B cell (primary cell): ENCODE results near the gene ZNF646. TPM values are rescaled to one million over a fixed set of nuclear protein-coding genes. Genes with fewer than 3 reads are reported as not detected.

Experiments used
- ATAC-seq: fragments of 200-7000 bp; cut with Tn5 transposase; one replicate; pipeline ENCODE4 v1.10.0; 2021; ENCODE audit warnings: low read depth, mild to moderate bottlenecking, moderate number of reproducible peaks, moderate library complexity
- CTCF ChIA-PET: fragments of 350-600 bp; sonication (Branson Sonifier 250); formaldehyde crosslinking; loops from one replicate; lab custom pipeline; 2021; ENCODE audit warnings: antibody characterized with exemption, inconsistent platforms; lab: Charles Lee
- POLR2A ChIA-PET: fragments of 350-600 bp; sonication (Branson Sonifier 250); formaldehyde crosslinking; loops from one replicate; lab custom pipeline; 2021; ENCODE audit warnings: antibody characterized with exemption; lab: Charles Lee
- DNase-seq: peaks from one replicate; pipeline ENCODE4 v3.0.0; 2013
- H2AFZ ChIP-seq: 2 replicates; pipeline ENCODE4 v1.6.1; 2012; ENCODE audit warnings: mild to moderate bottlenecking, low read depth, low read length; ENCODE audit not compliant: insufficient read depth, poor library complexity, severe bottlenecking
- H3K27ac ChIP-seq, 2 donors: 1 replicate in 1 of 2; 2 replicates in 1 of 2; pipeline ENCODE4 v1.5.1; 2012 to 2013; ENCODE audit warnings: low read length in 2 of 2, mild to moderate bottlenecking in 2 of 2, moderate library complexity in 1 of 2
- H3K27me3 ChIP-seq, 4 experiments: fragments of 200-600 bp in 1 of 4; sonication (generic) in 1 of 4; replicated peaks in 1 of 4; 1 replicate in 2 of 4; 2 replicates in 2 of 4; pipeline versions ENCODE4 v1.6.1 to v1.7.0; 2013 to 2016; ENCODE audit warnings: low read length in 3 of 4, mild to moderate bottlenecking in 2 of 4, mixed read lengths in 1 of 4, moderate library complexity in 1 of 4; ENCODE audit not compliant: insufficient read depth in 4 of 4, control insufficient read depth in 3 of 4; ENCODE audit errors: control extremely low read depth in 1 of 4
- H3K36me3 ChIP-seq, 2 experiments: replicated peaks in 1 of 2; 1 replicate in 1 of 2; 2 replicates in 1 of 2; pipeline versions ENCODE4 v1.6.1 to v1.7.1; 2013; ENCODE audit warnings: low read length in 1 of 2; ENCODE audit not compliant: insufficient read depth in 2 of 2, control insufficient read depth in 1 of 2; ENCODE audit errors: control extremely low read depth in 1 of 2, extremely low read depth in 1 of 2
- H3K4me1 ChIP-seq, 2 donors: fragments of 200-600 bp in 1 of 2; sonication (generic) in 1 of 2; 1 replicate in 1 of 2; 2 replicates in 1 of 2; pipeline versions ENCODE4 v1.5.1 to v1.6.1; 2013 to 2017; ENCODE audit warnings: low read length in 2 of 2; ENCODE audit not compliant: control insufficient read depth in 2 of 2, insufficient read depth in 2 of 2
- H3K4me2 ChIP-seq: replicated peaks from 2 replicates; pipeline ENCODE3; 2012; ENCODE audit warnings: mild to moderate bottlenecking, low read depth, low read length; ENCODE audit not compliant: poor library complexity, severe bottlenecking
- H3K4me3 ChIP-seq, 5 experiments: fragments of 200-600 bp in 1 of 5; sonication (generic) in 1 of 5; 1 replicate in 3 of 5; 2 replicates in 2 of 5; pipeline versions ENCODE4 v1.5.1 to v1.7.0; 2011 to 2016; ENCODE audit warnings: low read length in 4 of 5, mild to moderate bottlenecking in 4 of 5, low read depth in 2 of 5, control low read depth in 1 of 5, moderate library complexity in 1 of 5; ENCODE audit not compliant: insufficient read depth in 1 of 5; ENCODE audit errors: control extremely low read depth in 1 of 5, extremely low read depth in 1 of 5
- H3K79me2 ChIP-seq: fragments of 200-600 bp; sonication (generic); one replicate; pipeline ENCODE4 v1.6.0; 2016; ENCODE audit warnings: low read length; ENCODE audit not compliant: control insufficient read depth, insufficient read depth
- H3K9ac ChIP-seq: fragments of 200-600 bp; sonication (generic); 2 replicates; pipeline ENCODE4 v1.6.1; 2017; ENCODE audit warnings: mild to moderate bottlenecking, low read length, moderate library complexity
- H3K9me3 ChIP-seq, 3 donors: one replicate each; pipeline versions ENCODE4 v1.6.1 to v1.7.1; 2013; ENCODE audit warnings: low read length in 2 of 3; ENCODE audit not compliant: control insufficient read depth in 2 of 3, insufficient read depth in 1 of 3; ENCODE audit errors: control extremely low read depth in 1 of 3
- H4K20me1 ChIP-seq: 2 replicates; pipeline ENCODE4 v1.6.0; 2012; ENCODE audit warnings: mild to moderate bottlenecking, low read length; ENCODE audit not compliant: insufficient read depth, control insufficient read depth, poor library complexity, severe bottlenecking
- H3K27ac Mint-ChIP-seq: one replicate; pipeline ENCODE4 v1.8.0; 2021; ENCODE audit warnings: mixed read lengths
- H3K27me3 Mint-ChIP-seq: one replicate; pipeline ENCODE4 v1.8.0; 2021; ENCODE audit warnings: mixed read lengths
- H3K4me1 Mint-ChIP-seq: one replicate; pipeline ENCODE4 v1.8.0; 2021; ENCODE audit warnings: mixed read lengths
- H3K4me3 Mint-ChIP-seq: one replicate; pipeline ENCODE4 v1.8.0; 2021; ENCODE audit warnings: mixed read lengths
- H3K9me3 Mint-ChIP-seq: one replicate; pipeline ENCODE4 v1.8.0; 2022; ENCODE audit warnings: mixed read lengths; ENCODE audit not compliant: insufficient read depth
- CTCF ChIP-seq: fragments of 200-600 bp; IDR thresholded peaks from one replicate; pipeline ENCODE4 v1.8.0; 2022; ENCODE audit warnings: antibody characterized with exemption, mild to moderate bottlenecking
- EZH2 ChIP-seq: IDR thresholded peaks from 2 replicates; pipeline ENCODE4 v1.6.1; 2012; ENCODE audit warnings: borderline replicate concordance, low read depth, mild to moderate bottlenecking, moderate library complexity, low read length; ENCODE audit not compliant: insufficient read depth, poor library complexity, severe bottlenecking
- WGBS: methylation state at CpG from one replicate; pipeline ENCODE4 v1.1.5; 2013; ENCODE audit warnings: missing lambda C conversion rate; ENCODE audit not compliant: insufficient coverage; 5-methylcytosine and 5-hydroxymethylcytosine counted together
- intact Hi-C: fragments of 100-400 bp; cut with micrococcal nuclease; formaldehyde crosslinking; loops from one replicate; pipeline ENCODE4 v1.10.0; 2022
- polyA plus RNA-seq: library from polyadenylated mRNA; depleted of rRNA; stranded (reverse); fragments of >200 nt; gene quantifications from 2 replicates; pipeline ENCODE4 v1.2.3, GENCODE V29; 2012
- total RNA-seq, 2 donors: library from RNA; stranded (reverse); fragments of 120-200 nt in 1 of 2; gene quantifications; 1 replicate in 1 of 2; 2 replicates in 1 of 2; pipeline versions ENCODE4 v1.2.3 to v1.2.4, GENCODE V29; 2013 to 2022

Gene ZNF646
- total and polyA plus RNA-seq, 2 donors (not counting 1 experiment from before 2014, with no cell fraction given) = 14.7 to 45.9 TPM

DNA sequence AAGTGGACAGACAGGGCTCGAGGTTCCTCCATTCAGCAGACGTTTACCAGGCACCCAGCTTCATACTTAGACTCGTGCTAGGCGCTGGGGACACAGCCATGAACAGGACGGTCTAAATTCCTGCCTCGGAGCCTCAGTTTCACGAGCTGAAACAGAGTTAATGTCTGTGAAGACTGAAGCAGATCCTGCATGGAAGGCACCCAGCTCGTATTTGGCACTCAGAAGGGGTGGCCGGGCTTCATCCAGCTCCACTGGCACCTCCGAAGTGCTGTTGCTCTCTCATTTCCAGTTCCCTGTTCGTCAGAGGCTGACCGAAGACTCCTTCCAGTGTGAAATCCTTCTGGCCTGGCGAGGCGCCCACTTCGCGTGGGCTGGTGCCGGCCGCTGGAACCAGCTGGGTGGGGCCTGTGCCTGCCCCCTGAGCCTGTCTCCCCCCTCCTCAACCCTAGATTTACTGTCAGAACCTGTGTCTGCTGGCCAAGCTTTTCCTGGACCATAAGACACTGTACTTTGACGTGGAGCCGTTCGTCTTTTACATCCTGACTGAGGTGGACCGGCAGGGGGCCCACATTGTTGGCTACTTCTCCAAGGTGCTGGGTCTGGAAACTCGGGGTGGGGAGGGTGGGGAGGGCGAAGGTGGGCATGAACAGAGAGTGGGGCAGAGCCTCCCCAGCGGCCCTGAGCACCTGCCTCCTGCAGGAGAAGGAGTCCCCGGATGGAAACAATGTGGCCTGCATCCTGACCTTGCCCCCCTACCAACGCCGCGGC lies 55.5 kb downstream of the ZNF646 start:
- H3K9ac ChIP-seq = no peak overlapping the region
- no peak for ATAC-seq

More for the DNA sequence above, 55.5 kb downstream of the ZNF646 start:
- Histone ChIP-seq H3K4me1 (no peaks in the 10 kb centered on the region), H3K36me3 (peaks cover 0 to 60% of the 10 kb centered on the region in 2 experiments), H3K4me3 (no peak overlapping the region), H3K27me3 (no peaks in the 10 kb centered on the region), H3K79me2 (peaks cover 13% of the 10 kb centered on the region), H3K27ac (no peak overlapping the region), H2AFZ (no peak overlapping the region), H3K9me3 (no peaks in the 10 kb centered on the region), H4K20me1 (no peaks in the 10 kb centered on the region), H3K4me2 (no peak overlapping the region)
- DNase-seq = no peak
- H3K9me3 Mint-ChIP-seq = no peaks in the 10 kb centered on the region
- POLR2A ChIA-PET = interaction anchor here (0.6 kb wide), 1 partner anchor 12 kb away, joined by 3 read pairs; the partner anchor contains the start of gene KAT8
- no peak overlapping the region for H3K4me3 Mint-ChIP-seq
- intact Hi-C loops = no loop called here
- H3K27ac Mint-ChIP-seq = no peak overlapping the region
- H3K4me1 Mint-ChIP-seq = no peaks in the 10 kb centered on the region
- CTCF ChIA-PET = interaction anchor here (2.0 kb wide), 1 partner anchor 253 kb away, joined by 4 read pairs; no protein-coding TSS in a partner anchor
- WGBS = 70% methylated on average over 29 of the region's 29 CpGs
- no peaks in the 10 kb centered on the region for H3K27me3 Mint-ChIP-seq
- TF ChIP-seq EZH2 (no peak), CTCF (no peak)
